A549 (cell line): ENCODE measurements around the gene VGF.

Source experiments
- CTCF ChIP-seq: fragments of >200 bp; sonication (Bioruptor Twin); formaldehyde crosslinking; IDR thresholded peaks from 3 replicates; pipeline ENCODE4 v1.5.1; 2016
- HDAC2 ChIP-seq: fragments of 200-600 bp; sonication (generic); IDR thresholded peaks from 2 replicates; pipeline ENCODE4 v1.6.1; 2016
- HMGXB4 ChIP-seq: fragments of 250-450 bp; sonication (Bioruptor Pico); IDR thresholded peaks from 2 replicates; pipeline ENCODE4 v1.5.0; 2021; ENCODE audit warnings: mild to moderate bottlenecking, moderate library complexity, borderline replicate concordance
- POLR2A ChIP-seq: IDR thresholded peaks from 2 replicates; pipeline ENCODE4 v1.6.1; 2012; ENCODE audit warnings: mild to moderate bottlenecking, low read length
- RAD21 ChIP-seq, 2 experiments: fragments of >200 bp in 1 of 2; sonication (Bioruptor Twin) in 1 of 2; formaldehyde crosslinking in 1 of 2; IDR thresholded peaks in 1 of 2; conservative IDR thresholded peaks in 1 of 2; 2 replicates in 1 of 2; 3 replicates in 1 of 2; pipeline ENCODE4 v1.6.1; 2012 to 2018; ENCODE audit warnings: inconsistent platforms in 1 of 2
- SMC3 ChIP-seq: fragments of >200 bp; sonication (Bioruptor Twin); formaldehyde crosslinking; IDR thresholded peaks from 3 replicates; pipeline ENCODE4 v1.6.1; 2018; ENCODE audit warnings: inconsistent platforms
- SREBF2 ChIP-seq: fragments of 450-650 bp; IDR thresholded peaks from 2 replicates; pipeline ENCODE4 v1.6.1; 2014; ENCODE audit warnings: mild to moderate bottlenecking, moderate library complexity
- TFCP2L1 ChIP-seq: fragments of 250-450 bp; sonication (Bioruptor Pico); IDR thresholded peaks from 2 replicates; pipeline ENCODE4 v1.5.0; 2021; ENCODE audit warnings: mild to moderate bottlenecking

- no peak for TF ChIP-seq POLR2A
- TF ChIP-seq SMC3, result no peak
- TF ChIP-seq RAD21 (conservative IDR thresholded peaks at IDR 0.05 in 1 of 2, IDR thresholded peaks at IDR 0.05 in 1 of 2), result no peak
- no peak for TF ChIP-seq CTCF
- no peak for TF ChIP-seq TFCP2L1 (CRISPR knock-in tag)
- TF ChIP-seq HMGXB4 (CRISPR knock-in tag), result no peak
- TF ChIP-seq SREBF2, result no peak
- TF ChIP-seq HDAC2, result no peak
Measured at GRCh38 chr7:101177644-101178043, 12.3 kb upstream of the VGF start.
